GM18861 (cell line): ENCODE measurements around the gene IPO7.
"Not testable (repeated sequence)": the region's sequence is repeated elsewhere in the genome, so short reads cannot be mapped to it uniquely, and the experiment has no call there.

Experiments
- ATAC-seq: cut with Tn5 transposase; IDR thresholded peaks from one replicate; pipeline ENCODE4 v1.9.1; 2021; ENCODE audit not compliant: unreplicated experiment

Gene IPO7

GRCh38 chr11:9397746-9398680 lies 13.6 kb downstream of the IPO7 start:
- ATAC-seq = peak; percentile 51

GRCh38 chr11:9399466-9399865 lies 15.0 kb downstream of the IPO7 start:
- ATAC-seq = no peak

GRCh38 chr11:9401884-9402283 lies 17.4 kb downstream of the IPO7 start:
- not testable (repeated sequence) for ATAC-seq

GRCh38 chr11:9428706-9429105 lies 44.3 kb downstream of the IPO7 start:
- no peak for ATAC-seq

- ATAC-seq = no peak
Observed at GRCh38 chr11:9438611-9439010, 54.2 kb downstream of the IPO7 start.

GRCh38 chr11:9446230-9446629 lies 61.8 kb downstream of the IPO7 start:
- no peak for ATAC-seq

- ATAC-seq = no peak
Observed at GRCh38 chr11:9448576-9449352, 64.3 kb downstream of the IPO7 start.

- ATAC-seq = not testable (repeated sequence)
Observed at GRCh38 chr11:9452023-9452422, 67.6 kb downstream of the IPO7 start.

- ATAC-seq = no peak
Observed at GRCh38 chr11:9455722-9456121, 71.3 kb downstream of the IPO7 start.

- no peak for ATAC-seq
Observed at GRCh38 chr11:9459667-9460321, 75.3 kb downstream of the IPO7 start.

GRCh38 chr11:9460322-9461062 lies 76.0 kb downstream of the IPO7 start, which contains the start of gene ZNF143:
TSS of gene ZNF143 (plus strand) at chr11:9461012. CDS start at chr11:9471309, 10,297 bp downstream.
- peak; percentile 78 for ATAC-seq

GRCh38 chr11:9461063-9461759 lies 76.8 kb downstream of the IPO7 start:
- ATAC-seq = peak; percentile 39

- no peak for ATAC-seq
Observed at GRCh38 chr11:9461760-9462134, 77.3 kb downstream of the IPO7 start.

GRCh38 chr11:9462172-9462799 lies 77.8 kb downstream of the IPO7 start:
- ATAC-seq = no peak

GRCh38 chr11:9462806-9463537 lies 78.5 kb downstream of the IPO7 start:
- ATAC-seq = no peak

- no peak for ATAC-seq
Observed at GRCh38 chr11:9470765-9471164, 86.3 kb downstream of the IPO7 start.

- no peak for ATAC-seq
Observed at GRCh38 chr11:9473408-9473807, 89.0 kb downstream of the IPO7 start.

- ATAC-seq = no peak
Observed at GRCh38 chr11:9479899-9480298, 95.4 kb downstream of the IPO7 start.
